IPS-NIHi11 (cell line): ENCODE measurements around the gene C16orf46.
"Not testable (repeated sequence)": the region's sequence is repeated elsewhere in the genome, so short reads cannot be mapped to it uniquely, and the experiment has no call there.

ENCODE experiments used
- DNase-seq: peaks from one replicate; pipeline ENCODE4 v3.0.0; 2012; ENCODE audit warnings: mixed read lengths, low spot score

C16orf46 gene

DNA sequence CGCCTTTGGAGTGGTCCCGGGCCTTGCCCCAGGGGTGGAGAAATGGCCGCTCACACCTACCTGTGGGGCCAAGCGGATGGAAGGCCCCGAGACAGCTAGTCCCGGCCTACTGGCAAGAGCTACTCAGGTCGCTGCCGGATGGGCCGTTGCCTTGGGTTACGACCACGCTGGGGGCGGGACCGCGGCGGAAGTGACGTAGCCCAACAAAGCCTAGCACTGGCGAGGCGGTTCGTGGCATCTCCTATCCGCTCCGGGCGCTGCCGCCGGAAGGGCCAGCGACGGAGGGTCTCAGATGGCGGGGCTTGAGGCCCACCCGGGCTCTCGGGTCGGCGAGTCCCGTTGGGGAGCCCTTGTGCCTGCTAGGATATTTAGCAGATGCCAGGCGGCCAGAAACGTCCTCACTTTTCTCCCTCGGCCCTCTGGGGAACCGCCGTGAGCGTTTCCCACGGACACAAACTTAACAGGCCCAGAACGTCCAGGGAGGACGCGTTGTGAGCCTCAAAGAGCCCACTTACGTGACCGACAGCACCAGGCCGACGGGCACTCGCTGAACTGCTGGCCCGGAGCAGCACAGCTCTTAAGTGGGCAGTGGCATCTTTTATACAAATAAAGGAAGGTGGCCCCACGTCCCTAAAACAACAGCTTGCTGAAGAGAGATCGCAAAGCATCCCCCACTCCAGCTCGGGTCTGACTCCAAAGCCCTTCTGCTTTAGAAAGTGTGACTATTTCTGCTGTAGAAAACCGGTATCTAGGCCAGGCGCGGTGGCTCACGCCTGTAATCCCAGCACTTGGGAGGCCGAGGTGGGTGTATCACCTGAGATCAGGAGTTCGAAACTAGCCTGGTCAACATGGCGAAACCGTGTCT lies at the start of gene C16orf46:
Gene C16orf46, minus strand, starts transcription at position 163 of the 865 bp plus-strand sequence. CDS start 13,283 bp downstream, outside the sequence.
- peak; percentile 98 for DNase-seq

GRCh38 chr16:81123092-81123852 lies 46.2 kb upstream of the C16orf46 start:
- DNase-seq, result no peak

GRCh38 chr16:81121474-81121990 lies 44.5 kb upstream of the C16orf46 start:
- no peak for DNase-seq

DNA sequence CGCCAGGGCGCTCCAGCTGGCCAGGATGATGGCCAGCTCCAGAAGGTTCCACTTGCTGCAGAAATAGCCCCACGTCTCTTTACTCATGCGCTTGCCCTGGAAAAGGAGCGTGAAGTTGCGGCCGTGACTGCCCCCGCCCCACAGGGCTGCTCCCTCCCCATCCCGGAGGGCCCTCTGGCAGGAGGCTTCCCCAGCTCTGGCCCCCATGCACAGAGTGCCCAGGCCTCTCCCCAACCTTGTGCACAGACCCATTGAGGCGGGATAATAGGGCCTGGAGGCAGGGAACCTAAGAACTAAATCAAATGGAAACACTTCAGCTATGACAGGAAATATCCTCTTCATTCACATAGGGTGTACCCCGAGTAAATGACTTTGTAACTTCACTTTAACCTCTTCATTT lies 40.4 kb upstream of the C16orf46 start:
- no peak for DNase-seq

GRCh38 chr16:81116285-81116684 lies 39.2 kb upstream of the C16orf46 start:
- no peak for DNase-seq

DNA sequence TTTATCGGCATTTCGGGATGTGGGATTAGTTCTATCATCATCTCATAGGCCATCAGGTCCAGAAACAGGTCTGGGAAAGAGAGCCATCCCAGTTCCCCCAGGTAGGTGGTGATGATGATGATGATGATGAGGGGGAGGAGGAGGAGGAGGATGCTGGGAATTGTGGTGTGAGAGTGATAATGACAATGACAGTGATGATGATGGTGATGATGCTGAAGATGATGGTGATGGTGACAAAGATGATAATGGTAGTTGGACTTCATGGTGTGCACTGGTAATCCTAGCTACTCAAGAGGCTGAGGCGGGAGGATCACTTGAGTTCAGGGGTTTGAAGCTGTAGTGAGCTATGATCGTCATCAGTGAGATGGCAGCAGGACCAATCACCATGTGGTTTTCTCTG lies 35.4 kb upstream of the C16orf46 start:
- no peak for DNase-seq

GRCh38 chr16:81109274-81109673 lies 32.2 kb upstream of the C16orf46 start:
- not testable (repeated sequence) for DNase-seq

- no peak for DNase-seq
Measured at GRCh38 chr16:81107511-81107910, 30.5 kb upstream of the C16orf46 start.

GRCh38 chr16:81106826-81107503 lies 29.9 kb upstream of the C16orf46 start:
- no peak for DNase-seq

GRCh38 chr16:81105946-81106345 lies 28.9 kb upstream of the C16orf46 start:
- no peak for DNase-seq

DNA sequence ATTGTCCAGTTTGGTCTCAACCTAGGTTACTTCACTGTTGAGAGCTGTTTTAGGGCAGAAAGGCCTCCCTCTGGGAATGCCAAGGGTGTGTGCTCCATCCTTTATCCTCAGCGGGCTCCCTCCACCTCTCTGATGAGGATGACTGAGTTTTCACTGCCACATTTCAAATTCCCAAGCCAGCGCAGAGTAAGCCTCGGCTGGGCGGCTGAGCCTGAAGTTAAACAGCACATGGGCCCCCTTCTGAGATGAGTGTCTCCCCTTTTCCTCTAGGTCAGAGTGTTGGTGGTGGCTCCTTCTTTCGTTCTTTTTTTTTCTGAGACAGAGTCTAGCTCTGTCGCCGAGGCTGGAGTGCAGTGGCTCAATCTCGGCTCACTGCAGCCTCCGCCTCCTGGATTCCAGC lies 24.7 kb upstream of the C16orf46 start:
- DNase-seq, result no peak

- no peak for DNase-seq
Measured at GRCh38 chr16:81099958-81100357, 22.9 kb upstream of the C16orf46 start.

DNA sequence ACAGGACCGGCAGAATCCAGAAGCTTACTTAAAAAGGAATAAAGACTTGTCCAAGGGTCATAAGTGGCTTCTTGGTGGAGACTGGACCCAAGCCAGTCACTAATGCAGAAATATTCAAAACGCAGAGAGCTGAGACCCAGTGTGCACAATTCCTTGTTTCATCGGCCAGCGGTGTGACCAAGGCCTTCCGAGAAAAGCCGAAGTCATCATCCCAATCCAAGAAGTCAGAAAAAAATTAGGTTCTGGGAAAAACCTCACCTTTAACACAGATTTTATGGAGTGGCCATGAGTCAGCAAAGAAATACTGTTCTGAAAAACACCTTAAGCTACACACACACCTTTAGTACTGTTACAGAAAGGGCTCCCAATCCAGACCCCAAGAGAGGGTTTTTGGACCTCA lies 20.2 kb upstream of the C16orf46 start:
- DNase-seq, result no peak

DNA sequence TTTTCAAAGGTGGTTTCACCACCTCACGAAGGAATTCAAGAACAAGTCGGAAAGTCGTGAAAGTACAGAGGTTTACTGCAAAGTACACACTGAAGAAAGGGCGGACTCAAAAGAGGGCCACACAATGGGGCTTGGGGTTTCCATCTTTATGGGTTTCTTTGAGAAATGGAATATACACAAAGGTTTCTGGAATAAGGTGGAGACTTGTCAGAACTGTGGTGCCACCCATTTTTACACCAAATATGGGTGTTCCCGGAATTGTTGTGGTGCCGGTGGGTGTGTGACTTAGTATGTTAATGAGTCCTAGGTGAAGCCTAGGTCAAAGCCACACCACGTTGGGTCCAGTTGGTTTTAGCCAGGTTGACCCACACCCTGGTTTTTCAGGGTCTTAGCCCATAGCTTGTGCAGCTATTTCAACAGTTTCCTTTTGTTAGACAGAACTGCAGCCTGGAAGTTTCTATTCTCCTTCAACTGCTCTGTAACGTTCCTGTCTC lies 19.7 kb upstream of the C16orf46 start:
- DNase-seq, result no peak

DNA sequence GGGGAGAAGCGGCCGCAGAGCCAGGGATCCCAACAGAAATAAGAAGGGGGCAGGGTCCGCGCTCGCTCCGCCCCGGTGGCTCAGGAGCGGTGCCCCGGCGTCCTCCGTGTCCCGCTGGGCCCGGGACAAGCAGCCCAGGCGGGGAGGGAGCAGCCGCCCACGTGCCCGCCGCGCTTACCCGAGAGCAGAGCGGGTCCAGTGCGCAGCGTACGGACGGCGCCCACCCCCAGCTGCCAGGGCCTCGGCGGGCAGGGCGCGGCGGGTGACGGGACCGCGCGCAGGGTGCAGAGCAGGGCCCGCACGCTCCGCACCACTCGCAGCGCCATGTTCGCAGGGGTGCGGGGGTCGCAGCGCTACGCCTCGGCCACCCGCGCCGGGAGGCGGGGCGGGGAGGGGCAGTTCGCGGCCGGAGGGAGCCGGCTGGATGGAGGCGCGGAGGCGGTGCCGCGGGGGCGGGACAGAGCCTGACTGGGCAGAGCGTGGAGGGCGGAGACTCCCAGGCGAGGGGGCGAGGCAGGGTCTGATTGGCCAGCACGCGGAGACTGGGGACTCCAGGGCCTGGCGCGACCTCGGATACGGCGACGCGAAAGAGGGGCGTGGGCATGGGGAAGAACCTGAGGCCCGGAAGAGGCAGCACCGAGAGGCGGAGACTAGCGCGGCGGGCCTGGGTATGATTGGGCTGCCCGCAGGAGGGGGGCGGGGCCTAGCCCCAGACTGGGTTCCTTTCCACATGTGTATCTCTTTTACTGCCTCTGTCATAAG lies 19.1 kb upstream of the C16orf46 start, which contains the start of gene GCSH:
Gene GCSH, minus strand, starts transcription at position 443 of the 762 bp plus-strand sequence. Its CDS starts 117 bp downstream, at position 326.
- DNase-seq, result peak; percentile 97

GRCh38 chr16:81095653-81095952 lies 18.6 kb upstream of the C16orf46 start:
- no peak for DNase-seq

GRCh38 chr16:81094771-81095251 lies 17.8 kb upstream of the C16orf46 start:
- DNase-seq, result no peak

- no peak for DNase-seq
Measured at GRCh38 chr16:81088836-81089235, 11.8 kb upstream of the C16orf46 start.

- no peak for DNase-seq
Measured at GRCh38 chr16:81081014-81081413, 4.0 kb upstream of the C16orf46 start.

DNA sequence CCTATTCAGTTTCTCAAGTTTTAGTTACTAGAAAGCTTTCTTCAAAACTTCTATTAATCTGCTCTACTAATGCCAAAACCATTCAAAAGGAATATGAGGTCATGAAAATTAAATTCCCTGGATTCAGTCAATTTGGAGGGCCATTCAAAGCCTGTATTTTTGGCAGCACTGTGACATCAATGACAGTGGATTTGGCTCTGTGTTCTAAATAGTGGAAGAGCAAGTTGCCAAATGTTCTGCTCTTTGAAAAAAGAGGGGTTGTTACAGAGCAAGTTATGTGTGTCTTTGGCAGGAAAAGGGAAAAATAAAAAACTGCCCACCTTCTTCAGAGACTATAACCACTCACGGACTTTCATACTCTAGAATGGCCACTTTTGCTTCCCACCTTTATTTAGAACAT lies 3.2 kb upstream of the C16orf46 start:
- no peak for DNase-seq

GRCh38 chr16:81076566-81077075 lies 417 bp downstream of the C16orf46 start:
- peak; percentile 86 for DNase-seq
